ENCODE results near the gene ARHGAP27.

The ARHGAP27 gene

DNA sequence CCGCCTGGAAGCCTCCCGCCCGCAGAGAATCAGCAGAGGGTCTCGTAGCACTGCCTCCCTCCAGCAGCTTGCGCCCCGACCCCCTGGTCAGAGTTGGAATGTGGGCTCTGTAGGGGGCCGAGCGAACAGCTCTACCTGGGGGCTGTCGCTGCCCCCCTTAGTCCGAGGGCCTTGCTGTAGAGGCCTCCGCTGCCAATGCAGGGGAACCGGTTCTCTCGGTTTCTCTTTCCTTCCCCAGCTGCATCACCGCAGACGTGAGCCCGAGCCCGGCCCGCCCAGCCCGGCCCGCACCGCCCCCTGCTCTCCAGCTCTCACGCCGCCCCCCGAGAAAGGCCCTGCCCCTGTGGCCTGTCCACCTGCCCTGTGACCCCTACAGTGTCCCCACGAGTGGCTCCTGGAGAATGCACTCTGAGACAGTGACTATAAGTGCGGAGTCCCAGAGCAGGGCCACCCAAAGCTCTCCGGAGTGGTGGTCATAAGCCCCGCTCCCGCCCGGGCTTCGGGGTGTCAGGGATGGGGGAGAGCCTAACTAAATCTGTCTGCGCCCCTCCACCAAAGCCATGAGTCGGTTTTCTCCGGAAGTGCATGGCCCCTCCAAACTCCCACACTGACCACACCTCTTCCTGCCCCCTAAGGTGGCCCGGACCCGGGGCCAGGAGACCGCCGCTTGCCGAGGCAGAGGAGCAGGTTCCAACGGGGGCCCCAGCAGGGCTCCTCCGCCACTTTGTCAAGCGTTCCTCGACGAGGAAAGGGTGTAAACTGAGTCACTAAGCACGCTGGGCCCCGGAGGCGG is 1.7 kb downstream of the ARHGAP27 start:
- TF ChIP-seq GATA2 (IDR thresholded peaks at IDR 0.05; ENCODE audit: low read depth, low read length) (no peak), GATA3 (IDR thresholded peaks at IDR 0.05; ENCODE audit: low read depth, low read length) (no peak)

DNA sequence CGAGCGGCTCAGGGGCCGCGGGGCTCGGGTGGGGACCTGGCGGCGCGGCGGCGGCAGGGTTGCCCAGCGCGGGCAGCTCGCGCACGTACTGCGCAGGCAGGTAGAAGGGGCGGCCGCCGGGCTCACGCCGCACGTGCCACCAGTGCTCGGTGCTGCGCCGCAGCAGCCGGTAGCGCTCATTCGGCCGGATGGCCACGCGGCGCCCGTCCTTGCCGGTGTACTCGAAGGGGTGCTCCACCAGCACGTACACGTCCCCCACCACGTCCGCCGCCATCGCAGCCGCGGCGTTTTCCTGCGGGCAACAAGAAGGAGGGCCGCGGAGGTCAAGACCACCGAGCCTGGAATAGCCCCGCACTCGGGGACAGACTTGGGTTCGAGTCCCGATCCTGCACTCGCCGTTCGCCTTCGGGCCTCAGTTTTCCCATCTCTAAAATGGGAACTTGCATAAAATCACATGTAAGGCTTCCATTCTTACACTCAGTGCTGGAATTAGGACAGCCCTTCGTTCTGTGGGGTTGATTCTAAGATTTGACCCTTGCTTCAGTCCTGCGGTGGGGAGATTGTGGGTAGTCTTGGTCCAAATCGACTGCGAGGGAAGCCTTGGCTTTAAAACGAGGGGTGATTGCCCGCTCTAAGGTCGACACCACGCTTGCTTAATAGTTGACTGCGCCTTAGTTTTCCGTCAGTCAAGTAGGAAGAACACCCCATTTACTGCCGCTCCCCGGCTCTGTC is 2.5 kb downstream of the ARHGAP27 start:
- TF ChIP-seq GATA2 (IDR thresholded peaks at IDR 0.05; ENCODE audit: low read depth, low read length) (no peak), GATA3 (IDR thresholded peaks at IDR 0.05; ENCODE audit: low read depth, low read length) (no peak)

DNA sequence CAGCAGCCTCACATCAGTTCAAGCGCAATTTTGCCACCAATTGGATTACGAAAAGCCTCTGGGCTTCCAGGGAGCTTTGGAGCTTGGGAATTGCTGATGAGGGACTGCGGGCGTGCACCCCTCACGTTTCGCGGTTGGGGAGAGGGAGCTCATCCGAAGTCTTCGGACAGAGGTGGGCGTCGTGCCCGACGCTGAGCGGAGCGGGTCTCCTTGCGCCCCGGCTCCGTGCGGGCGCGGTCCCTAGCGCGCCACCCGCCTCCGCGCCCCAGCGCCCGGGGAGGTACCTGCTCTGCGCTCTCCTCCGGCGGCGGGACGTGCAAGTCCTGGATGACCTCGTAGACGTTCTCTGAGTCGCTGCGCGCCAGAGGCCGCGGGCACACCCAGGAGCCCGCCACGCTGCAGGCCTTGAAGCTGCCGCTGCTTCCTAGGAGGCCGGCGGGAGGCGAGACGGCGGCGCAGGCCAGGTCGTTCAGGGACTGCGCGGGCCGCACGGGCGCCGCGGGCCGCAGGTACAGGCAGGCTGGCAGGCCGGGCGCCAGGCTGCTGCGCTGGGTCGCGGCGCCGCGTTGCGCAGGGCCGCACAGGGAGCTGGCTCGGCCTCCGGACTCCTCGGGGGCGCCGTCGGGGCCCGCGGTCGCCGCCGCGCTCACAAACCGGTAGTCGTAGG is 3.2 kb downstream of the ARHGAP27 start:
- TF ChIP-seq GATA3 (IDR thresholded peaks at IDR 0.05; ENCODE audit: low read depth, low read length) (no peak), GATA2 (IDR thresholded peaks at IDR 0.05; ENCODE audit: low read depth, low read length) (no peak)

DNA sequence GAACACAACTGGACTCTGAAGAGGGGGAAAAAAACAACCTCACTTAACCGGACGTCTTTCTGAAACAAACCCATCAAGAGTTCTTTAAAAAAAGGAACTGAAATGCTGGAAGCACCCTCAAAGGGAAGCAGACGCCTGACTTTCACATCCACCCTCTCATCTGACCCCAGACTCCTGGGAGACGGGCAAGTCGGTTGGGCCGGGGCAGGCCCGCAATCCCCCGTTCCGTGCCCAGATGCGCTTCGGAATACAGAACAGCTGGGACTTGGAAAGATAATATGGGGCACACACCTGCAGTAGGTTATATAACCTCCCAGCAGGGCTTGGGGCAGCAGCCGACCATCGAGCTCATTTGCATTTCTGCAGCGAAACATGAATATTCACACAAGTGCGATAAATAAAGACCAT is 3.7 kb downstream of the ARHGAP27 start:
- TF ChIP-seq GATA2 (IDR thresholded peaks at IDR 0.05; ENCODE audit: low read depth, low read length) (no peak), GATA3 (IDR thresholded peaks at IDR 0.05; ENCODE audit: low read depth, low read length) (no peak)

DNA sequence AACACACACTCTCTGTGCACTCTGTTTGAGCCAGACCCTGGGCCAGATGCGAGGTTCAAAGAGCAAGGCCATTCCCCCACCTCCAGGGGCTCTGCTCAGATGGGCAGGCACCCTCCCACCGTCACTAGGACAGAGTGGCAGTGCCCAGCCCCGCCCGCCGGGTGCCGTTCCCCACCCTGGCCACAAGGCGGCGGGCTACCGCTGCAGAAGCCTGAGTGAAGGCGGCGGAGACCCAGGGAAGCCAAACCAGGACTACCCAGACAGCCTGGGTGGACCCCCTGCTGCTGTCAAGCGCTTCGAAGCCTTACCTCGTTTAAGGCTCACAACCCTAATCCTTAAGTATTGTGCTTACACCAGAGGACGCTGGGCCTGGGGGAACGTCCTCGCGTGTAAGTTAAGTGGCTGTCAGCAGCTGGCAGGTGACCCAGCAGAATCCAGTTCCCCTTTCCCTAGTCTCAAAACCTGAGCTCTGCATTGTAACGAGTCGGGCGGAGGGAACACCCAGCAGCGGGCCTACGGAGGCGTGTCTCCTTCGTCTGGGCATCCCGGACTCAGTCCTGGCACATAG is 4.5 kb downstream of the ARHGAP27 start:
- TF ChIP-seq GATA2 (IDR thresholded peaks at IDR 0.05; ENCODE audit: low read depth, low read length) = no peak
- TF ChIP-seq GATA3 (IDR thresholded peaks at IDR 0.05; ENCODE audit: low read depth, low read length) = no peak

DNA sequence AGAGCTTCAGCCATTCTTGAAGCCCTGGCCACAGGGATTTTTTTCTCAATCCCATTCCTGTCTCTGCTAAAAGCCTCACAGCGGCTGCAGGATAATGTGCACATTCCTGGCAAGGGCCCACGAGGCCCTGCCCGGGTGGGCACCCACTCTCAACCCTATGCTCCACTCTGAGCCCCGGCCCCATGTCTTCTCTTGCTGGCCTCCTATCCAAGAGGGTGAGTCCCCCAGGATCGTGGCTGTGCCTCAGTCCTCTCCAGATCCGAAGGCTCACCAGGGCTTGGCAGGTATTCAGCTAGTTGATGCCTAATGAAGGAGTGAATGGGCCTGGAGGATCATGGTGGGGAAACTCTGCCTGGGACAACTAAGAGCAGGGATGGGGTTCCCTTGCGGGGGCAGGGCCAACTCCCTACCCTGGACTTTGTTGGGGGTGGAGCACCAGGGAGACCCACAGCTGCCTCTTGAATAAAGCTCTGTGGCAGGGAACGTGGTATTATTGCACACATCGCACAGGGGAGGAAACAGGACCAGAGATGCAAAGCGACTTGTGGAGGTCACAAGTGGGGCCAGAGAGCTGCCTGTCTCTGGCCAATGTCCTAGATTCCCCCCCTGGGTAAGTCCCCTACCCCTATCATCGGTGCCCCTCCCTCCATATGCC is 5.4 kb downstream of the ARHGAP27 start:
- no peak for TF ChIP-seq GATA2 (IDR thresholded peaks at IDR 0.05; ENCODE audit: low read depth, low read length)
- TF ChIP-seq GATA3 (IDR thresholded peaks at IDR 0.05; ENCODE audit: low read depth, low read length) = no peak

DNA sequence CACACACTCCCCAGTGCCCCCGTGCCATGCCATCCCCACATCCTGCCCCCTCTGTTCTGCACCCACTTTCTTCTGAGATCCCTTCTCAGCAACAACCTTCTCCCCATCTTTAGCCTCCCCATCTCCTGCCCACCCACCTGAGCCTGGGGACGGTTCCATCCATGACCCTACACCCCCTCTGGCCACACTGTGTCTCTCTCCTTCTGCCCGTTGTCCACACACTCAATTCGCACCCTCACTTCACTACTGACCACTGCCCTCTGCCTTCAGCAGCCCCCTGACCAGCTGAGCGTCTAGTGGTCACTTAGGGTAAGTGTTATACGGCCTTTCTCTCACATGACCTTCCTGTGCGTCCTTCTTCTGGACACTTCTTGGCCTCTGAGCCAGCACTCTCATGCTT is 6.1 kb downstream of the ARHGAP27 start:
- TF ChIP-seq GATA2 (IDR thresholded peaks at IDR 0.05; ENCODE audit: low read depth, low read length) (no peak), GATA3 (IDR thresholded peaks at IDR 0.05; ENCODE audit: low read depth, low read length) (no peak)

DNA sequence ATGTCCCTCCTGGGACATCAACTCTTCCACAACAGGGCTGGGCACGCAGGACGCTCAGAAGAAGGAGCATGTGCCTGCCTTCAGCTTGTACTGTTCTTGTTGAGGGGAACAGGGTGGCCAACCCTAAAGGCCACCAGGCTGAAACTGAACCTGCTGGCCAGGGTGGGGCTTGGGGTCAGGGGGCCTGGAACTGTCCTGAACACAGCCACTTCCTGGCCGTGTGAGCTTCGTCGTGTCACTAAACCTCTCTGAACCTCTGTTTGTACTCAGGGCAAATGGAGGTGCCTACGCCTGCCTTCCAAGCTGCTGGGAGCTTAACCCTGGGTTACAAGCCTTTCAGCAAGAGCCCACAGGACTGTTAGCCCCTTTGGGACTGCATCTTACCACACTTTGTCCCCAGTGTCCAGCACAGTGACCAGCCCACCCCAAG is 6.7 kb downstream of the ARHGAP27 start:
- TF ChIP-seq GATA2 (IDR thresholded peaks at IDR 0.05; ENCODE audit: low read depth, low read length) (no peak), GATA3 (IDR thresholded peaks at IDR 0.05; ENCODE audit: low read depth, low read length) (no peak)

DNA sequence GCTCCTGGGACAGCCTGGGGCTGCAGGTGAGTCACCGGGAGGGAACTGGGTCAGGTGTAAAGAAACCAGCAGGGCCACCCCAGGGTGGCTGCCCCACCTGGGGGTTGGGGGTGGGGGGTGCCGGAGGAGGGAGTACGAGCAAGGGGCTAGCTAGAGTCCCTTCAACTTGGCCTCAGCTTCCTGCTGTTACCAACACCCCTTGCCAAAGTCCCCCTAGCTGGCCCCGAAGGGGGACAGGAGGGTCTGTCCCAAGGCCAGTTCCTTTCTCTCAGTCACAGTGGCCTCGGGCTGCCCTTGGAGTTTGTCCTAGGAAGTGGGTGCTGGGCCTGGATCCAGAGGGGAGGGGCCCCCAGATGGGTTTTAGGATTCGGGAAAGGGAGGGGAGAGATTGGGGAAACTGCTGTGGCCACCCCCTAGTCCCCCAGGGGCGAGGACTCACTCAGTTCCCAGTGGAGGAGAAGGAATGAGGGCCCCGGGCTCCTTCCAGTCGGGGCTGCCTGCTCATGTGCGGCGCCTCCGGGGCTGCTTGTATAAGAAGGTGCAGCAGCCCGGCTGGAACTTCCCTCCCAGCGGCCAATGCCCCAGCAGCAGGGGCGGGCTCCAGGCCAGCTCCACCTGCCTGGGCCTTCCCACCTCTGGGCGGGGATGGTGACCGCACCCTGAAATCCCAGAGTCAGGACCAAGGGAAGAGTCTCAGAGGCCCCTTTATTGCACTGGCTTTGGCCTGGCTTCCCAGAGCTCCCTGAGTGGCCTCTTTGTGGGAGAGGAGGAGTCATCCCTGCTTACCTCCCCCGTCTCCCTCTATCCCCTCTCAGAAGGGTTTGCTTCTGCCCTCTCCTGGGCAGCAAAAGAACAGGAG is 7.3 kb downstream of the ARHGAP27 start:
- TF ChIP-seq GATA3 (IDR thresholded peaks at IDR 0.05; ENCODE audit: low read depth, low read length) (no peak), GATA2 (IDR thresholded peaks at IDR 0.05; ENCODE audit: low read depth, low read length) (no peak)

DNA sequence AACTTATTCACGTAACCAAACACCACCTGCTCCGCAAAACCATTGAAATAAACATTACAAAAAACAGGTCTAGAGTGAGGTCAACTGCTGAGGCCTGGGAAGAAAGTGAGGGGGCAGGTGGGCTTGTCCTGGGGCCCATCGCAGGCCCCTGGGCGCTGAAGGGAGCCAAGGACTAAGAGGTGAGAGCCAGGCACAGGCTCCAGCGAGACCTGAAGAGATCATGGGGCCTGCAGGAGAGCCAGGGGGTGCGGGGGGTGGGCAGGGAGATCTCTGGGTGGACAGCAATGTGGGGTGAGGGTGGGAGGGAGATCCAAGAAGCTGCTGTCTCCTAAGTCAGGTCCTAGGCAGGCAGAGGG is 7.9 kb downstream of the ARHGAP27 start:
- TF ChIP-seq GATA2 (IDR thresholded peaks at IDR 0.05; ENCODE audit: low read depth, low read length) (no peak), GATA3 (IDR thresholded peaks at IDR 0.05; ENCODE audit: low read depth, low read length) (no peak)

DNA sequence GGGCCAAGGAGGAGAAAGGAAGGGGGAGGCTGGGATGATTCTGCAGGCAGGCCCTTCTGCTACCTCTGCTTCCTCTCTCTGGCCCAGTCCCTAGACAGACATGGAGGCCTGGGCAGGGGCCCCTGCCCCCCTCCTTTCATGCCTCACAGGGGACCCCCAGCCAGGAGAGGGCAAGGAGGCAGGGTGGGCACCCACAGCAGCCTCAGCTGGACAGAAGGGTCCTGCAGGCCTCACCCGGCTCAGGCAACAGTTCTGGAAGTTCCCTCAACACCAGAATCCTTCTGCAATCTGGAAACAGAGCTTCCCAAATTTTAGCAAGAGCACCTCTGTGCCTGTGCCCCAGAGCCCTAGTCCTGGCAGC is 8.7 kb downstream of the ARHGAP27 start:
- TF ChIP-seq GATA3 (IDR thresholded peaks at IDR 0.05; ENCODE audit: low read depth, low read length) (no peak), GATA2 (IDR thresholded peaks at IDR 0.05; ENCODE audit: low read depth, low read length) (no peak)

DNA sequence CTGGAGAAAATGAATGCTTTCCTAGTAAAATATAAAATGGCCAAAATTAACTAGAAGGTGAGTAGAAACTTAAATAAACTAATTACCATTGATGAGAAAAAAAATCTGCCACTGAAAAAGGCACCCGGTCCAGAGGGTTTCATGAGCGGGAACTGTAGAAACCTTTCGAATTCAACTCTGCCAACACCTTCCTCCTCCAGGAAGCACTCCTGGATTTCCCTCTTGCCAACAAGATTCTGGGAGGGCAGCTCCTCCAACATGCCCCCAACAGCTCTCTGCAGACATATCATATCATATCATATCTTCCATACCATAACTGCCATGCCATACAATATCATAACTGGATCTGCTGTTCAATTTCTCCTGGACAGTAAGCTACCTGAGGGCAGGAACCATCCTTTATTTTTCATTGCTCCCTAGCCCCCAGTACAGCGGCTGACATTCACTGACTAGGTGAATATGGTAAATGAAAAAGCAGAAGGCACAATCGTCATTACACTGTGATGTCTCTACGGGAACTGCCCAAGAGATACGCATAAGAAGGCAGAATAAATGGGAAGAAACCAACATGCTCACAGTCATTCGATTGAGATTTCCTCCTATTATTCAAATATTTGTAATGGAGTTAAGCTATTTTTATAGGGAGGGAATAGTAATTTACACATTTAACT is 9.2 kb downstream of the ARHGAP27 start:
- TF ChIP-seq GATA2 (IDR thresholded peaks at IDR 0.05; ENCODE audit: low read depth, low read length) (no peak), GATA3 (IDR thresholded peaks at IDR 0.05; ENCODE audit: low read depth, low read length) (no peak)

Measured in SH-SY5Y (cell line).